SU-DHL-6 (cell line): ENCODE measurements around the gene QTRT2.

Experiments
- H2AFZ ChIP-seq: fragments of 200-600 bp; sonication (generic); 2 replicates; pipeline ENCODE4 v1.6.1; 2014; ENCODE audit warnings: low read depth, mild to moderate bottlenecking, moderate library complexity, mixed read lengths, antibody characterized with exemption, low read length; ENCODE audit not compliant: severe bottlenecking
- H3F3A ChIP-seq: fragments of 200-600 bp; shearing (Covaris generic); 2 replicates; pipeline ENCODE4 v1.6.0; 2016; ENCODE audit warnings: antibody characterized with exemption, mild to moderate bottlenecking; ENCODE audit not compliant: insufficient read depth
- H3K27ac ChIP-seq: fragments of 200-600 bp; sonication (generic); 2 replicates; pipeline ENCODE4 v1.5.1; 2016; ENCODE audit warnings: low read depth, mild to moderate bottlenecking, low read length, moderate library complexity, mixed read lengths
- H3K27me3 ChIP-seq: fragments of 200-600 bp; sonication (generic), shearing (Covaris generic); 2 replicates; pipeline ENCODE4 v1.6.0; 2014; ENCODE audit warnings: mild to moderate bottlenecking, low read length
- H3K36me3 ChIP-seq: fragments of 200-600 bp; sonication (generic); 2 replicates; pipeline ENCODE4 v1.6.1; 2014; ENCODE audit warnings: mild to moderate bottlenecking, low read length, mixed read lengths
- H3K4me2 ChIP-seq: fragments of 300-600, 200-600 bp; shearing (Covaris generic), sonication (generic); 2 replicates; pipeline ENCODE4 v1.6.0; 2014; ENCODE audit warnings: low read length, low read depth, mild to moderate bottlenecking; ENCODE audit not compliant: poor library complexity, severe bottlenecking
- H3K4me3 ChIP-seq: fragments of 200-600 bp; sonication (generic); 2 replicates; pipeline ENCODE4 v1.5.1; 2014; ENCODE audit warnings: antibody characterized with exemption, low read length, mild to moderate bottlenecking, mixed read lengths; ENCODE audit not compliant: insufficient read depth, poor library complexity, severe bottlenecking
- H3K79me2 ChIP-seq: fragments of 200-600 bp; sonication (generic); 2 replicates; pipeline ENCODE4 v1.6.1; 2014; ENCODE audit warnings: mild to moderate bottlenecking, low read length, moderate library complexity; ENCODE audit not compliant: insufficient read depth
- H3K9ac ChIP-seq: fragments of 200-600 bp; sonication (generic); 2 replicates; pipeline ENCODE4 v1.7.0; 2014; ENCODE audit warnings: mild to moderate bottlenecking, low read length
- H3K9me2 ChIP-seq: fragments of 200-600 bp; sonication (generic); replicated peaks from 2 replicates; pipeline ENCODE4 v1.6.1; 2014; ENCODE audit warnings: low read length; ENCODE audit not compliant: insufficient read depth
- H3K9me3 ChIP-seq: fragments of 200-600 bp; sonication (generic); 2 replicates; pipeline ENCODE4 v1.6.1; 2014; ENCODE audit warnings: low read length, mixed read lengths; ENCODE audit not compliant: insufficient read depth
- H4K20me1 ChIP-seq: fragments of 200-600 bp; sonication (generic); 2 replicates; pipeline ENCODE4 v1.6.1; 2014; ENCODE audit warnings: low read depth, mild to moderate bottlenecking, antibody characterized with exemption, low read length, moderate library complexity, mixed read lengths
- EZH2phosphoT487 ChIP-seq: fragments of 200-600 bp; sonication (generic), shearing (Covaris generic); conservative IDR thresholded peaks from 2 replicates; pipeline ENCODE4 v1.6.1; 2018; ENCODE audit warnings: mild to moderate bottlenecking, antibody characterized with exemption, low read length, moderate library complexity, mixed read lengths
- TF ChIP-seq, protein P1 (sequence below): fragments of 200-600 bp; sonication (generic); IDR thresholded peaks from one replicate; pipeline ENCODE4 v1.5.1; 2017; ENCODE audit warnings: antibody characterized with exemption, mild to moderate bottlenecking, low read length, moderate library complexity; ENCODE audit not compliant: insufficient read depth, poor library complexity, severe bottlenecking

QTRT2 gene

DNA sequence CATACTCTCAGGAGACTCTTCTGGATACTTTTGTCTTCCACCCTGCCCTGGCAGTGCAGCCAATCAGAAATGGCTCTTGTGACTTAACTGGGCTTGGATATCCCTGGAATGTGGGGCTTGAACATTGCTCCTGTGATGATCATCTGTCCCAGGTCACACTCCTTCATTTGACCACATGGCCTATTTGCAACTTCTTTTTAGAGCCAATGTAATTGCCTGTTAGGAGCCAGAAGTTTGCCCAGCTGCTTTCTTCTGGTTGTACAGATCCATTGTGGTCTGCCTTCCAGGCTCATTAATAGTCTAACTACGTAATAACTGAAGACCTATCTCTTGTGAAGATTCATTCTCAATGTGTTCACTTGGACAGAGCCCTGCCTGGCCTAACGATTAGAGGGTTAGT lies 29.8 kb downstream of the QTRT2 start:
- Histone ChIP-seq H3K36me3 (peaks cover 30% of the 10 kb centered on the region; the same call in 1 of the 2 replicates), H4K20me1 (no peaks in the 10 kb centered on the region)
- TF ChIP-seq, protein P1, sequence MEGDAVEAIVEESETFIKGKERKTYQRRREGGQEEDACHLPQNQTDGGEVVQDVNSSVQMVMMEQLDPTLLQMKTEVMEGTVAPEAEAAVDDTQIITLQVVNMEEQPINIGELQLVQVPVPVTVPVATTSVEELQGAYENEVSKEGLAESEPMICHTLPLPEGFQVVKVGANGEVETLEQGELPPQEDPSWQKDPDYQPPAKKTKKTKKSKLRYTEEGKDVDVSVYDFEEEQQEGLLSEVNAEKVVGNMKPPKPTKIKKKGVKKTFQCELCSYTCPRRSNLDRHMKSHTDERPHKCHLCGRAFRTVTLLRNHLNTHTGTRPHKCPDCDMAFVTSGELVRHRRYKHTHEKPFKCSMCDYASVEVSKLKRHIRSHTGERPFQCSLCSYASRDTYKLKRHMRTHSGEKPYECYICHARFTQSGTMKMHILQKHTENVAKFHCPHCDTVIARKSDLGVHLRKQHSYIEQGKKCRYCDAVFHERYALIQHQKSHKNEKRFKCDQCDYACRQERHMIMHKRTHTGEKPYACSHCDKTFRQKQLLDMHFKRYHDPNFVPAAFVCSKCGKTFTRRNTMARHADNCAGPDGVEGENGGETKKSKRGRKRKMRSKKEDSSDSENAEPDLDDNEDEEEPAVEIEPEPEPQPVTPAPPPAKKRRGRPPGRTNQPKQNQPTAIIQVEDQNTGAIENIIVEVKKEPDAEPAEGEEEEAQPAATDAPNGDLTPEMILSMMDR = no peak
- TF ChIP-seq EZH2phosphoT487 = no peak

DNA sequence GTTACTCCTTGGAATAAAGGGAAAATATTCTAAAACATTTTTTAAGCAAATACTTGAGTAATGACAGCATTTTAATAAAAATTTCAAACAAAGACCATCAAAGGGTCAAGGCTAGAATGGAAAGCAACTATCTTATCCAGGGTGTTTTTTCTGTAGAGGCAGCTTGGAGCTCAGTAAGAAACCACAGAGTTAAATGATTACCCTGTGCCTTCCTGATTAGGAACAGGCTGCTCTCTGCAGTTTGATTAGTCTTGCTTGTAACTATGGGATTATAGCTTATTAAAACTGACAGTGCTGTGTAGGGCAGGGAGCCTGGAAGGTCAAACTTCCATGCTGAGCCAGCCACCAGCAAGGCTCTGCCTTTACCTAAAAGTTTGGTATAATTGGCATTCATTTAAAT lies 33.1 kb downstream of the QTRT2 start:
- TF ChIP-seq EZH2phosphoT487 = no peak
- TF ChIP-seq, protein P1 = no peak
- no peaks in the 10 kb centered on the region for H3K9me2 ChIP-seq
- H3K27me3 ChIP-seq = no peaks in the 10 kb centered on the region
- H3K4me3 ChIP-seq = no peak overlapping the region
- no peak overlapping the region for H2AFZ ChIP-seq
- no peaks in the 10 kb centered on the region for H4K20me1 ChIP-seq
- H3K4me2 ChIP-seq = no peak overlapping the region
- no peaks in the 10 kb centered on the region for H3K9me3 ChIP-seq
- no peaks in the 10 kb centered on the region for H3K79me2 ChIP-seq
- no peak overlapping the region for H3K9ac ChIP-seq
- no peak overlapping the region for H3K27ac ChIP-seq
- peaks cover 17% of the 10 kb centered on the region; the same call in 1 of the 2 replicates for H3K36me3 ChIP-seq
- H3F3A ChIP-seq = no peaks in the 10 kb centered on the region; the same call in 1 of the 2 replicates

More for the DNA sequence above, 29.8 kb downstream of the QTRT2 start:
- H2AFZ ChIP-seq = no peak overlapping the region
- H3K9me2 ChIP-seq = no peaks in the 10 kb centered on the region
- H3K9ac ChIP-seq = no peak overlapping the region
- H3K27me3 ChIP-seq = no peaks in the 10 kb centered on the region
- no peaks in the 10 kb centered on the region; the same call in 1 of the 2 replicates for H3F3A ChIP-seq
- H3K4me3 ChIP-seq = no peak overlapping the region
- no peaks in the 10 kb centered on the region for H3K79me2 ChIP-seq
- no peak overlapping the region for H3K27ac ChIP-seq
- H3K4me2 ChIP-seq = no peak overlapping the region
- no peaks in the 10 kb centered on the region for H3K9me3 ChIP-seq

- no peaks in the 10 kb centered on the region for H3K27me3 ChIP-seq
- no peak overlapping the region for H3K4me2 ChIP-seq
- H2AFZ ChIP-seq = no peak overlapping the region
- H3K27ac ChIP-seq = no peak overlapping the region
- peaks cover 5% of the 10 kb centered on the region; the same call in 1 of the 2 replicates for H3K36me3 ChIP-seq
- TF ChIP-seq, protein P1 = no peak
- no peak for TF ChIP-seq EZH2phosphoT487
- no peaks in the 10 kb centered on the region for H4K20me1 ChIP-seq
- H3F3A ChIP-seq = no peaks in the 10 kb centered on the region; the same call in 1 of the 2 replicates
- H3K9ac ChIP-seq = no peak overlapping the region
- no peaks in the 10 kb centered on the region for H3K79me2 ChIP-seq
- H3K9me3 ChIP-seq = no peaks in the 10 kb centered on the region
- no peak overlapping the region for H3K4me3 ChIP-seq
- no peaks in the 10 kb centered on the region for H3K9me2 ChIP-seq
These were observed 35.8 kb downstream of the QTRT2 start for GRCh38 chr3:114092151-114093015.
